OCI-LY7 (cell line): ENCODE measurements around the gene IGFBP4. TPM values are rescaled to one million over a fixed set of nuclear protein-coding genes. Genes with fewer than 3 reads are reported as not detected.

Experiments
- BruUV-seq: library from RNA; stranded (reverse); fragments of 400-500 nt; replicated peaks from 2 replicates; lab custom pipeline; 2021; lab: Mats Ljungman, UMichigan
- CTCF ChIA-PET: fragments of 300-600 bp; sonication (Branson Sonifier 250); formaldehyde crosslinking; loops from one replicate; lab custom pipeline; 2022; ENCODE audit warnings: antibody characterized with exemption; ENCODE audit not compliant: unreplicated experiment; lab: Charles Lee
- POLR2A ChIA-PET: fragments of 300-600 bp; sonication (Branson Sonifier 250); formaldehyde crosslinking; loops from one replicate; lab custom pipeline; 2022; ENCODE audit warnings: antibody characterized with exemption; lab: Charles Lee
- DNase-seq: peaks from one replicate; pipeline ENCODE4 v3.0.0-alpha.2; 2015; ENCODE audit warnings: low spot score
- H2AFZ ChIP-seq: fragments of 200-600 bp; sonication (generic), shearing (Covaris generic); 2 replicates; pipeline ENCODE4 v1.6.1; 2014; ENCODE audit warnings: mild to moderate bottlenecking, antibody characterized with exemption, low read length, moderate library complexity
- H3K27ac ChIP-seq: fragments of 200-600 bp; sonication (generic); 2 replicates; pipeline ENCODE4 v1.5.1; 2014; ENCODE audit warnings: mixed run types, low read depth, mild to moderate bottlenecking, moderate library complexity, low read length, inconsistent platforms; ENCODE audit not compliant: poor library complexity, severe bottlenecking
- H3K36me3 ChIP-seq: fragments of 200-600 bp; sonication (generic); 2 replicates; pipeline ENCODE4 v1.6.1; 2014; ENCODE audit warnings: mild to moderate bottlenecking, antibody characterized with exemption, low read length, moderate library complexity, mixed read lengths; ENCODE audit not compliant: insufficient read depth
- H3K4me1 ChIP-seq: fragments of 200-600 bp; sonication (generic); 2 replicates; pipeline ENCODE4 v1.5.1; 2014; ENCODE audit warnings: mild to moderate bottlenecking, low read length; ENCODE audit not compliant: insufficient read depth, poor library complexity, severe bottlenecking
- H3K4me2 ChIP-seq: fragments of 200-600 bp; sonication (generic); 2 replicates; pipeline ENCODE4 v1.6.1; 2014; ENCODE audit warnings: mild to moderate bottlenecking, low read length
- H3K4me3 ChIP-seq: fragments of 200-600 bp; sonication (generic); 2 replicates; pipeline ENCODE4 v1.5.1; 2014; ENCODE audit warnings: mild to moderate bottlenecking, low read depth, low read length; ENCODE audit not compliant: poor library complexity, severe bottlenecking
- H3K79me2 ChIP-seq: fragments of 200-600 bp; sonication (generic); 2 replicates; pipeline ENCODE4 v1.6.1; 2016; ENCODE audit warnings: low read depth, mild to moderate bottlenecking, low read length, moderate library complexity, mixed read lengths; ENCODE audit not compliant: insufficient read depth
- H3K9me2 ChIP-seq: fragments of 200-600 bp; sonication (generic); 2 replicates; pipeline ENCODE4 v1.6.1; 2016; ENCODE audit warnings: mild to moderate bottlenecking, low read length, mixed read lengths; ENCODE audit not compliant: insufficient read depth
- H3K9me3 ChIP-seq: fragments of 200-600 bp; sonication (generic); 2 replicates; pipeline ENCODE4 v1.6.1; 2014; ENCODE audit warnings: mild to moderate bottlenecking, mixed run types, low read length, mixed read lengths
- H4K20me1 ChIP-seq: fragments of 200-600 bp; sonication (generic); 2 replicates; pipeline ENCODE4 v1.6.1; 2014; ENCODE audit warnings: mild to moderate bottlenecking, antibody characterized with exemption, low read length, moderate library complexity, mixed read lengths; ENCODE audit not compliant: insufficient read depth
- CTCF ChIP-seq: fragments of 200-600 bp; sonication (generic); conservative IDR thresholded peaks from 2 replicates; pipeline ENCODE4 v1.5.1; 2014; ENCODE audit warnings: mild to moderate bottlenecking, antibody characterized with exemption, low read length, moderate library complexity, mixed read lengths
- EZH2phosphoT487 ChIP-seq: fragments of 200-600 bp; sonication (generic); IDR thresholded peaks from 2 replicates; pipeline ENCODE4 v1.6.1; 2018; ENCODE audit warnings: low read depth, borderline replicate concordance, mild to moderate bottlenecking, mixed run types, antibody characterized with exemption, low read length, moderate library complexity, mixed read lengths
- intact Hi-C: fragments of 100-400 bp; cut with micrococcal nuclease; formaldehyde crosslinking; loops from one replicate; pipeline ENCODE4 v1.10.0; 2022; ENCODE audit not compliant: unreplicated experiment
- total RNA-seq, 2 experiments: library from RNA; depleted of rRNA in 1 of 2; stranded (reverse); fragments of >200 nt in 1 of 2; shearing (Covaris generic) in 1 of 2; gene quantifications; 2 replicates each; pipeline ENCODE4 v1.2.3, GENCODE V29; 2014 to 2022

IGFBP4 gene
- total RNA-seq, 2 experiments from 2014 or later: not detected

DNA sequence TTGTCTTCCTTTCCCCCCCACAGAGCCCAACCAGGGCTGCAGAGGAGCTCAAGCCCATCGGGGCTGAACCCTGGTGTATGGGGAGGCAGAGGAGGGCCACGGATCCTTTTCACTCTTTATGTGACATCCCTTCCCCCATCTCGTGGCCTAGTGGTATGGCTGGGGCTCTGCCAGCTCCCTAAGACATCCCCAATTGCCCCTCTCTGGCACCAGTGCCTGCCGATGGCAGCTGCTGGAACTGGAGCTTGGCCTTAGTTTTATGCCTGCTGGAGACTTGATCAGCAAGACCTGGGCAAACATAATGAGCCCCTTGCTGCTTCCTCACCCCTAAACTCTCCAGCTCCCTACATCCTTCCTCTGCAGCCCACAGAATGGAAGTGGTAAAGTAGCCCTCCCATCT, 17.5 kb upstream of the IGFBP4 start:
- Histone ChIP-seq H3K4me3 (no peak overlapping the region), H3K79me2 (no peaks in the 10 kb centered on the region), H3K27ac (no peak overlapping the region), H4K20me1 (no peaks in the 10 kb centered on the region), H3K4me1 (peaks cover 5% of the 10 kb centered on the region), H3K36me3 (no peaks in the 10 kb centered on the region), H3K4me2 (no peak overlapping the region), H3K9me2 (no peaks in the 10 kb centered on the region), H3K9me3 (no peaks in the 10 kb centered on the region), H2AFZ (no peak overlapping the region)
- no peak for TF ChIP-seq EZH2phosphoT487
- TF ChIP-seq CTCF: no peak
- intact Hi-C loops: no loop called here
- ChIA-PET CTCF (no interaction called here), POLR2A (interaction anchor here (1.2 kb wide), 1 partner anchor 15 kb away, joined by 4 read pairs; no protein-coding TSS in a partner anchor)
- BruUV-seq: no TSS peak
- DNase-seq: no peak

DNA sequence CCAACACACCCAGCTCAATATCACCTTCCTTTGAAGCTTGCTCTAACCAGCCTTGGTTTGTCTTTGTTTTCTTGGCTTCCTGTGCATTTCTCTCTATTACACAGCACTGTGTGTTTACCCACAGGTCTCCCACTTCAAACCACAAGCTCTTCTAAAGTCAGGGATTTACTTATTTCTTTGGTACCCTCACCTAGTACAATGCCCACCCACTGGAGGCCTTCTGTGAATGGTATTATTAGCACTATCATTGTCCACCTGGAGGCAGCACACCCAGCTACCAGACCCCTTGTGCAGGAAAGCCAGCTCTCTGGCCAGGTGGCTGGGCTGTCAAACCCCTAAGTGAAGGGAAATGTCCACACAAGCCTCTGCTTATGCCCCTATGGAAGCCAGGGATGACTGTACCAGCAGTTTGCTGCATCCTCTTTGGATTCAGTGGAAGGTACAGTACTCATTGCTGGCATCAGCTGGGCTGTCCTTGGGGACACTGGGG, 16.2 kb upstream of the IGFBP4 start:
- ChIA-PET POLR2A (no interaction called here), CTCF (no interaction called here)
- no peaks in the 10 kb centered on the region for H4K20me1 ChIP-seq
- H3K79me2 ChIP-seq: no peaks in the 10 kb centered on the region
- peaks cover 5% of the 10 kb centered on the region for H3K4me1 ChIP-seq
- H3K4me2 ChIP-seq: no peak overlapping the region
- TF ChIP-seq CTCF (no peak), EZH2phosphoT487 (no peak)
- no peaks in the 10 kb centered on the region for H3K9me3 ChIP-seq
- no peak for DNase-seq
- no peaks in the 10 kb centered on the region for H3K36me3 ChIP-seq
- H3K9me2 ChIP-seq: no peaks in the 10 kb centered on the region
- H3K4me3 ChIP-seq: no peak overlapping the region
- BruUV-seq: no TSS peak
- no peak overlapping the region for H2AFZ ChIP-seq
- H3K27ac ChIP-seq: no peak overlapping the region
- intact Hi-C loops: no loop called here

DNA sequence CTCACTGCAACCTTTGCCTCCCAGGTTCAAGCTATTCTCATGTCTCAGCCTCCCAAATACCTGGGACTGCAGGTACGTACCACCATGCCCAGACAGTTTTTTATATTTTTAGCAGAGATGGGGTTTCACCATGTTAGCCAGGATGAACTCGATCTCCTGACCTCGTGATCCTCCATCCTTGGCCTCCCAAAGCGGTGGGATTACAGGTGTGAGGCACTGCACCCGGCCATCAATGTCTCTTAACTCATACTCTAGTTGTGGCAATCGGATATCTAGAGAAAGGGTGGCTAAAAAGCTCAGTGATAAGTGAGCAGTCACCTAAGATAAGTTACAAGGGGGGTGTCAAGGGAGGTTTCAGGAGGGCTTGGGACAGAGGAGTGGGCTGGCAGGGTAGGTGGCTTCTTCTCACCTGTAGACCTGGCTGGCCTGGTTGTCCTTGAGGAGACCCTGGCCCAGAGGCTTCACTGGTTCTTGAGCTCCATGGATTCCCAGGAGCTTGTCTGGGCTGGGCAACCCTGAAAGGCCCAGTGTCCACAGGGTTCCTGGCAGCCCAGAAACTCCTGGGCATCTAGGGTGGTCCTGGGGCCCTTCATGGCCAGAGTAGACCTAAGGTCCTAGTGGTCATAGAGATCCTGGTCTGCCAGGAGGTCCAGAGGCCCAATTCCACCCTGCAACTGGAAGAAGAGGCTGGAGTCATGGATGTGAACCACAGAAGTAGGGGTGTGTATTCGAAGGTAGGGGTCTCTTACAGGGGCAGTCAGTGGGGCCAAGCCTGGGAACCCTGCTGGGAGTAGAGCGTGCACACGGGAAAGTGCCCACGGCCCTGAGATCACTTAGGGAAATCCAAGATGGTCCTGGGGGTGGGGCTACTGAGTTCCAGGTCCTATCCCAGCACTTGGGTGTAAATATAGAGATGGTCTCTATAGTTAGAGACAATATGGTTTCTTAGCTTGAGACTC, 12.7 kb upstream of the IGFBP4 start:
- Histone ChIP-seq H3K9me2 (no peaks in the 10 kb centered on the region), H3K9me3 (no peaks in the 10 kb centered on the region), H3K4me3 (no peak overlapping the region), H3K36me3 (no peaks in the 10 kb centered on the region), H3K79me2 (no peaks in the 10 kb centered on the region), H3K4me2 (no peak overlapping the region), H4K20me1 (no peaks in the 10 kb centered on the region), H3K4me1 (no peaks in the 10 kb centered on the region), H3K27ac (no peak overlapping the region), H2AFZ (no peak overlapping the region)
- CTCF ChIA-PET: no interaction called here
- TF ChIP-seq EZH2phosphoT487 (no peak), CTCF (no peak)
- no peak for DNase-seq
- BruUV-seq: no TSS peak
- intact Hi-C loops: no loop called here
- POLR2A ChIA-PET: no interaction called here
